GM12873 (cell line): Measurements from ENCODE around the gene SFMBT2.

ENCODE experiments used
- CTCF ChIP-seq: IDR thresholded peaks from 2 replicates; pipeline ENCODE4 v1.5.1; 2012; ENCODE audit warnings: low read depth, mild to moderate bottlenecking, moderate library complexity, low read length, control low read depth; ENCODE audit not compliant: insufficient read depth; ENCODE audit errors: missing control alignments

Gene SFMBT2

GRCh38 chr10:7444551-7445121 is 33.8 kb upstream of the SFMBT2 start:
- no peak for TF ChIP-seq CTCF

GRCh38 chr10:7443036-7443435 is 32.2 kb upstream of the SFMBT2 start:
- TF ChIP-seq CTCF, result no peak

- no peak for TF ChIP-seq CTCF
These were observed 30.7 kb upstream of the SFMBT2 start for GRCh38 chr10:7441403-7442147.

- TF ChIP-seq CTCF, result no peak
These were observed 28.9 kb upstream of the SFMBT2 start for GRCh38 chr10:7439696-7440095.

GRCh38 chr10:7438196-7438986 is 27.6 kb upstream of the SFMBT2 start:
- no peak for TF ChIP-seq CTCF

GRCh38 chr10:7436490-7437100 is 25.8 kb upstream of the SFMBT2 start:
- no peak for TF ChIP-seq CTCF

- no peak for TF ChIP-seq CTCF
These were observed 24.8 kb upstream of the SFMBT2 start for GRCh38 chr10:7435674-7436073.
